ENCODE results near the gene BBS12.

DNA sequence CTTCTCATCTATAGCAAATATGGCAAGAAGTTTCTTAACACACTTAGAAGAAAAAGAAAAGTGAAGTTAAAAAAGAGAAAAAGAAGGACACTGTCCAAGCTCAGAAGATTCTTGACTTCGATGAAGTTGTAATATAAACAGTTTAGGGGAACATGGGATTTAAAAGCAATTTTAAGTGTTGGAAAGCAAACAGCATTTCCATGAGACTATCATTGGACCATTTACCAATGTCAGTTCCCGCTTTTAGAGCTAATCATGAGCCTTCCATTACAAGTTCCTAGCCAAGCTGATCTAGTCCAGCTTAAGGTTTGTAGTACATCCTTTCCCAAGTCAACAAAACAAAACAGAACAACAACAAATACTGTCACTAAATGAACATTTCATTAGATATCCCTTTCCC, 49.0 kb downstream of the BBS12 start:
- TF ChIP-seq, protein P1, sequence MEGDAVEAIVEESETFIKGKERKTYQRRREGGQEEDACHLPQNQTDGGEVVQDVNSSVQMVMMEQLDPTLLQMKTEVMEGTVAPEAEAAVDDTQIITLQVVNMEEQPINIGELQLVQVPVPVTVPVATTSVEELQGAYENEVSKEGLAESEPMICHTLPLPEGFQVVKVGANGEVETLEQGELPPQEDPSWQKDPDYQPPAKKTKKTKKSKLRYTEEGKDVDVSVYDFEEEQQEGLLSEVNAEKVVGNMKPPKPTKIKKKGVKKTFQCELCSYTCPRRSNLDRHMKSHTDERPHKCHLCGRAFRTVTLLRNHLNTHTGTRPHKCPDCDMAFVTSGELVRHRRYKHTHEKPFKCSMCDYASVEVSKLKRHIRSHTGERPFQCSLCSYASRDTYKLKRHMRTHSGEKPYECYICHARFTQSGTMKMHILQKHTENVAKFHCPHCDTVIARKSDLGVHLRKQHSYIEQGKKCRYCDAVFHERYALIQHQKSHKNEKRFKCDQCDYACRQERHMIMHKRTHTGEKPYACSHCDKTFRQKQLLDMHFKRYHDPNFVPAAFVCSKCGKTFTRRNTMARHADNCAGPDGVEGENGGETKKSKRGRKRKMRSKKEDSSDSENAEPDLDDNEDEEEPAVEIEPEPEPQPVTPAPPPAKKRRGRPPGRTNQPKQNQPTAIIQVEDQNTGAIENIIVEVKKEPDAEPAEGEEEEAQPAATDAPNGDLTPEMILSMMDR (conservative IDR thresholded peaks at IDR 0.05), result no peak
- no peak for TF ChIP-seq ZFX (IDR thresholded peaks at IDR 0.05)

Measured in C4-2B (cell line).